ENCODE data around the gene ANKRD53.

The ANKRD53 gene

GRCh38 chr2:70978341-70979179 is at the start of gene ANKRD53:
Gene ANKRD53, plus strand, starts transcription at chr2:70978630. Its CDS starts 16 bp downstream, at chr2:70978646.
- DNase-seq = no peak

GRCh38 chr2:70930371-70931329 is 47.8 kb upstream of the ANKRD53 start:
- no peak for DNase-seq

DNA sequence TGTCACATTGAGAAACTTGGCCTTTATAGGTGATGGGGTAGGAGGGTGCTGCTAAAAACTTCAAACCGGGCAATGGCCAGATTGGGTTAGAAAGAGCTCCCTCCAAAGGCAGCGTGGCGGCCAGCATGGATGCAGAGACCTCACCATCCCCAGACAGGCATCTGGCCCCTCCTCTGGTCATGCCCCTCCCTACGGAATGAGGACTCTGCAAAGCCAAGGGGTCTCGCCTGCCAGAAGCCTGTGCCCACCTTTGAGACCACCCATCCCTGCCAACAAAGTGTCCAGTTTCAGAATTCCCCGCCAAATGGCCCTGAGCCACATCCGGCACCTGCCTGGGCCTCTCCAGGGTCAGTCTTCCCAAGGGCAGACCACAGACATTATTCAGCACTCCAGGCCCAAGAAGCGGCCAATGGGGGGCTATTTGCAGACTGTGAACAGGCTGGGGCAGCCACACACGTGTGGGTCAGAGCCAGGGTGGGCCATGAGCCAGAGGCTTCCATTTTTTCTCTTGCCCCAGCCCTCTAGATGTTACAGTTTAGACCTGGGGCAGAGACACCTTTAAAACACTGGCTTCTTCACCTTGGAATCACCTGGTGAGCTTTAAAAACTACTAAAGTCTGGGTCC is 46.9 kb upstream of the ANKRD53 start:
- DNase-seq = no peak

GRCh38 chr2:70932631-70933230 is 45.7 kb upstream of the ANKRD53 start:
- DNase-seq = no peak

DNA sequence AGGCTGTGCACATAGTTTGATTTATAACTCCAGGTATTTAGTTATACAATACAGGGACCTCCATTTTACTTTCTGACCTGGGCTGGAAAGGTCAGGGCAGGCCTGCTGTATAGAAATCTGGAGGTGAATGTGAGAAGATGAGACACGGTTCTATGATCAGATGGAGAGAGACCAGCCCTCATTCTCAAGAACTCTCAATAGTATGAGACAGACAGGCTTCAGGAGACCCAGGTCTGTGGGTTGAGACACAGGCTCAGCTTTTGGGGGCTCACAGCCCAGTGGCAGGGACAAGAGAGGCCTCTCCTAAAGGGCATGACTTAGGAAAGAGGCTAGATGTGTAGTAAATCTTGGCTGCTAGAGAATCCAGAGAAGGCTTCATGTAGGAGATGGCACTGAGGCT is 43.4 kb upstream of the ANKRD53 start:
- no peak for DNase-seq

GRCh38 chr2:70935468-70936164 is 42.8 kb upstream of the ANKRD53 start, which contains the start of gene ATP6V1B1:
Gene ATP6V1B1, plus strand, starts transcription at chr2:70935900. Its CDS starts 55 bp downstream, at chr2:70935955.
- DNase-seq = no peak

DNA sequence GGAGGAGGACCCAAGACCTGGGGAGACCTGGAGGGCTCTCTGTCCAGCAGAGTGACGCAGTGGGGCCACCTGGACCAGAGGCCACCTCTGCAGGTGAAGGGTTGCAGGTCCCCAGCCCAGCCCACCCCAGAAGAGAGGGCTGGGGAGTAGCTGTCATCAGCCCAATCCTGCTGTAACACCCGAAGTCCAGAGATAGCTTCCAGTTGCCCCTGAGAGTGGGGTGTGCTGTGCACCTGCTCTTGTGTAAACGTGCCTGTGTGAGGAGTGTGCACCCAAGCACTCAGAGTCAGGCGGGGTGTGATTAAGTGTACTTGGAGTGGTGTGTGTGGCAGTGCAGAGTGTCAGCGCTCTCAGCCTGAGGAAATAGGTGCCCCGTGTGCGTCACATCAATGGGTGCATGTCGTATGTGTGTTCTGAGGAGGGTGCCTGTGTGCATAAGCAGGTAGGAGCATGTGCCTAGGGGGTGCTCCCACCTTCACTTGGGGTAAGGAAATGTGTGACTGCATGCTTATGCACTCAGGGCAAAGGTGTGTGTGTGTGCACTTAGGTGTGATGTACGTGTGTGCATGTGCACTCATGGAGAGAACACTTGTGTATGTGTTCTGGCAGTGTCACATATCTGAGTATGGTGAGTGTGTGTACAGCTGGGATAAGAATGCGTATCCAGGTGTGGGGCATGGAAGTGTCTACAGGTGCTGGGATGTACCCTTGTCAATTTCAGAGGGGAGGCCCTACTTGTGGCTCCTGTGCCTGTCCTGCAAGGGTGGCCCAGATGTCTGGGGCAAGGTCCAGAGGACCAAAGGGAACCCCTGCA is 42.1 kb upstream of the ANKRD53 start:
- no peak for DNase-seq

- no peak for DNase-seq
These were observed 41.2 kb upstream of the ANKRD53 start for GRCh38 chr2:70936979-70937811.

- no peak for DNase-seq
These were observed 40.4 kb upstream of the ANKRD53 start for GRCh38 chr2:70937866-70938585.

DNA sequence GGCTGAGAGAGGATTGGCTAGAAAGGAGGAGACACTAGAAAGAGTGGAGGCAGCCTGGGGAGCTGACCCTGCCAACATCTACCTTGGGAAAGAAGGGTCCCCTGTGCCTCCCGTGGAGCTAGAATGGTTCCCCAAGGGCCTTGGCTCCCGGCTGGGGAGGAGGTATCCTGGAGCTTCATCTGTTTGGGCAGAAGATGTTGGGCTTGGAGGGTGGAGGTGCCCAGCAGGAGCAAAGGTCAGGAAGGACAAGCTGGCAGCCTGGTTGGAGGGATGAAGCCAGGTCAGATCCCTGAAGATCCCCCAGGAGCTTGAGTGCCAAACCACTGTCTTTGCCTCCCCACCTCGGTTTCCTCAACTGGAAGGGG is 39.9 kb upstream of the ANKRD53 start:
- DNase-seq = no peak

- DNase-seq = no peak
These were observed 39.2 kb upstream of the ANKRD53 start for GRCh38 chr2:70939001-70939838.

- DNase-seq = no peak
These were observed 38.4 kb upstream of the ANKRD53 start for GRCh38 chr2:70939839-70940580.

- DNase-seq = no peak
These were observed 37.2 kb upstream of the ANKRD53 start for GRCh38 chr2:70941186-70941585.

DNA sequence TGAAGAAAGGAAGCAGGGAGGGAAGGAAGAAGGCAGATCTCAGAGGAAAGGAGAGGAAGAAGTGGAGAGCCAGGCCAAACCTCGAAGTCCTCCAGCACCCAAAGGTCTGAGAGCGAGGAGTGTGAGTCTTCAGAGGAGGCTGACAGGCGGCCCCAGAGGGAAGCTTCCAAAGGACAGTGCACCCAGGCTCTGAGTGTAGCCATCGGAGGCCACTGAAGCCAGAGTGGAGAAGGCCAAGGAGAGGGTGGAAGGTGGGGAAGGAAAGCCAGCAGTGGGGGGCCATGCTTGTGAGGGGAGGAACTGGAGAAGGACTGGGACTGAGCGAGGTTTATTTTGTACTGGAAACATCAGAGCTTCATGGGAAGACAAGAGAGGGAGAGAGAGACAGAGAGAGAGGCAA is 36.7 kb upstream of the ANKRD53 start:
- DNase-seq = no peak

- DNase-seq = no peak
These were observed 35.8 kb upstream of the ANKRD53 start for GRCh38 chr2:70942396-70943204.

- DNase-seq = no peak
These were observed 35.1 kb upstream of the ANKRD53 start for GRCh38 chr2:70943205-70943871.
